ENCODE results near the gene TRNAU1AP.
A peak's percentile ranks its signal among the peaks of the same experiment; 100 is the strongest.

GRCh38 chr1:28518000-28518744, 34.7 kb upstream of the TRNAU1AP start:
- TF ChIP-seq CTCF (IDR thresholded peaks at IDR 0.05): peak in 1 of 3 donors; percentile 86
- no peak for TF ChIP-seq POLR2A (IDR thresholded peaks at IDR 0.05)

All from lower leg skin (tissue), 3 donors.